GM12873 (cell line): Measurements from ENCODE around the gene UBQLN3.

Source experiments
- CTCF ChIP-seq: IDR thresholded peaks from 2 replicates; pipeline ENCODE4 v1.5.1; 2012; ENCODE audit warnings: low read depth, mild to moderate bottlenecking, moderate library complexity, low read length, control low read depth; ENCODE audit not compliant: insufficient read depth; ENCODE audit errors: missing control alignments

The UBQLN3 gene

GRCh38 chr11:5524756-5525155, 15.0 kb upstream of the UBQLN3 start:
- no peak for TF ChIP-seq CTCF

GRCh38 chr11:5522308-5522707, 12.6 kb upstream of the UBQLN3 start:
- TF ChIP-seq CTCF: no peak

- no peak for TF ChIP-seq CTCF
These were observed 11.8 kb upstream of the UBQLN3 start for GRCh38 chr11:5521540-5521939.

GRCh38 chr11:5516599-5516998, 6.8 kb upstream of the UBQLN3 start, which contains the start of gene UBQLNL:
Gene UBQLNL, minus strand, starts transcription at chr11:5516699. Its CDS starts 258 bp downstream, at chr11:5516441.
- TF ChIP-seq CTCF: no peak

GRCh38 chr11:5514841-5515240, 5.1 kb upstream of the UBQLN3 start:
- TF ChIP-seq CTCF: no peak

- no peak for TF ChIP-seq CTCF
These were observed 1.2 kb downstream of the UBQLN3 start for GRCh38 chr11:5508605-5509004.

GRCh38 chr11:5507933-5508305, 1.8 kb downstream of the UBQLN3 start:
- no peak for TF ChIP-seq CTCF
